Calu3 (cell line): Measurements from ENCODE around the gene CDK1. TPM values are rescaled to one million over a fixed set of nuclear protein-coding genes. Genes with fewer than 3 reads are reported as not detected.
A peak's percentile ranks its signal among the peaks of the same experiment; 100 is the strongest.

Experiments used
- BruUV-seq: library from RNA; stranded (reverse); fragments of 400-500 nt; replicated peaks from 2 replicates; lab custom pipeline; 2021; lab: Mats Ljungman, UMichigan
- CTCF ChIA-PET: fragments of 300-600 bp; sonication (Branson Sonifier 250); formaldehyde crosslinking; loops from one replicate; lab custom pipeline; 2022; ENCODE audit warnings: antibody characterized with exemption; lab: Charles Lee
- DNase-seq: peaks from one replicate; pipeline ENCODE4 v3.0.0; 2022
- H3K27ac Mint-ChIP-seq: one replicate; pipeline ENCODE4 v1.8.0; 2022; ENCODE audit warnings: mixed read lengths; ENCODE audit not compliant: unreplicated experiment
- H3K27me3 Mint-ChIP-seq: one replicate; pipeline ENCODE4 v1.8.0; 2022; ENCODE audit warnings: mixed read lengths; ENCODE audit not compliant: unreplicated experiment
- H3K36me3 Mint-ChIP-seq: one replicate; pipeline ENCODE4 v1.8.0; 2022; ENCODE audit warnings: mild to moderate bottlenecking, moderate library complexity, mixed read lengths; ENCODE audit not compliant: insufficient read depth, unreplicated experiment
- H3K4me1 Mint-ChIP-seq: one replicate; pipeline ENCODE4 v1.8.0; 2022; ENCODE audit warnings: mild to moderate bottlenecking, low read depth, mixed read lengths; ENCODE audit not compliant: unreplicated experiment
- H3K4me3 Mint-ChIP-seq: one replicate; pipeline ENCODE4 v1.8.0; 2022; ENCODE audit warnings: mild to moderate bottlenecking, low read depth, moderate library complexity, mixed read lengths; ENCODE audit not compliant: unreplicated experiment
- H3K9me3 Mint-ChIP-seq: one replicate; pipeline ENCODE4 v1.8.0; 2022; ENCODE audit warnings: low read depth, mixed read lengths; ENCODE audit not compliant: unreplicated experiment
- intact Hi-C: fragments of 100-400 bp; cut with micrococcal nuclease; formaldehyde crosslinking; loops from one replicate; pipeline ENCODE4 v1.10.0; 2022; ENCODE audit not compliant: unreplicated experiment
- total RNA-seq: library from RNA; stranded (reverse); gene quantifications from 2 replicates; pipeline ENCODE4 v1.2.3, GENCODE V29; 2022
- TF ChIP-seq, protein P1 (sequence below): fragments of 200-600 bp; IDR thresholded peaks from one replicate; pipeline ENCODE4 v1.8.0; 2022; ENCODE audit warnings: antibody characterized with exemption; ENCODE audit not compliant: unreplicated experiment

CDK1 gene
- total RNA-seq, 1 experiment from 2014 or later, result 140 TPM

GRCh38 chr10:60817398-60817805, 39.1 kb downstream of the CDK1 start:
- no peaks in the 10 kb centered on the region for H3K9me3 Mint-ChIP-seq
- CTCF ChIA-PET, result interaction anchor here (1.0 kb wide), 1 partner anchor 467 kb away, joined by 3 read pairs; no protein-coding TSS in a partner anchor
- intact Hi-C loops, result loop anchor here (5.0 to 10.0 kb wide), 5 partner anchors 377 to 1077 kb away; no protein-coding TSS in a partner anchor
- no peak overlapping the region for H3K27ac Mint-ChIP-seq
- TF ChIP-seq, protein P1, sequence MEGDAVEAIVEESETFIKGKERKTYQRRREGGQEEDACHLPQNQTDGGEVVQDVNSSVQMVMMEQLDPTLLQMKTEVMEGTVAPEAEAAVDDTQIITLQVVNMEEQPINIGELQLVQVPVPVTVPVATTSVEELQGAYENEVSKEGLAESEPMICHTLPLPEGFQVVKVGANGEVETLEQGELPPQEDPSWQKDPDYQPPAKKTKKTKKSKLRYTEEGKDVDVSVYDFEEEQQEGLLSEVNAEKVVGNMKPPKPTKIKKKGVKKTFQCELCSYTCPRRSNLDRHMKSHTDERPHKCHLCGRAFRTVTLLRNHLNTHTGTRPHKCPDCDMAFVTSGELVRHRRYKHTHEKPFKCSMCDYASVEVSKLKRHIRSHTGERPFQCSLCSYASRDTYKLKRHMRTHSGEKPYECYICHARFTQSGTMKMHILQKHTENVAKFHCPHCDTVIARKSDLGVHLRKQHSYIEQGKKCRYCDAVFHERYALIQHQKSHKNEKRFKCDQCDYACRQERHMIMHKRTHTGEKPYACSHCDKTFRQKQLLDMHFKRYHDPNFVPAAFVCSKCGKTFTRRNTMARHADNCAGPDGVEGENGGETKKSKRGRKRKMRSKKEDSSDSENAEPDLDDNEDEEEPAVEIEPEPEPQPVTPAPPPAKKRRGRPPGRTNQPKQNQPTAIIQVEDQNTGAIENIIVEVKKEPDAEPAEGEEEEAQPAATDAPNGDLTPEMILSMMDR, result no peak
- no peak for DNase-seq
- no TSS peak for BruUV-seq
- no peaks in the 10 kb centered on the region for H3K36me3 Mint-ChIP-seq
- no peaks in the 10 kb centered on the region for H3K4me1 Mint-ChIP-seq
- no peak overlapping the region for H3K4me3 Mint-ChIP-seq
- no peaks in the 10 kb centered on the region for H3K27me3 Mint-ChIP-seq

DNA sequence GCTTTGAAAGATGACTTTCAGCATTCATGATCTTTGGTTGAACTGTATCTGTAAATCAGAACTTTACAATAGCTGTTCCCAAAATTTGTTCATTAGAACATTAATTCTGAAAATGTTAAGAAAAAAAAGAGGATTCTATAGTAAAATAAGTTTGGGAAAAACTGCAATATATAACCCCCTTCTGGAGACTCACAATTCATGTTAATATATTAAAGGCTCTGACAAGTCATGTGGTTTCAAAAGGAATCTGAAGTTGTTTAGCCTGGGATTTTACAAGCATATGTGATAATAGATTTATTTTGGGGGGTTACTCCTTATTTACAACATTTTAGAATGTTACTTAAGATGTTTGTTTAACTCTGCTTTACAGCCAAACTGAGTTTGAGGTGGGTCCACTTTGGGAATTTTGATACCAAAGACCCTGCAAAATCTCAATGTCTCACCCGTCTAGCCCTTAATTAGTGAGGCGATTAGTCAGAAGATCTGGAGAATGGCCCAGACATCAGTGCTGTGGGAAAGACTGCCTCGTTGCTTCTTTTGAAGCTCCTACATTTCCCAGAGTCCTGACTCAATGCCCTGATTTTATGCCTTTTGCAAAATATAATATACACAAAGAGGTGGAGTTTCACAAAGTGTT, 40.0 kb downstream of the CDK1 start:
- no peak for DNase-seq
- H3K27ac Mint-ChIP-seq, result no peak overlapping the region
- no peaks in the 10 kb centered on the region for H3K27me3 Mint-ChIP-seq
- no peaks in the 10 kb centered on the region for H3K36me3 Mint-ChIP-seq
- no peaks in the 10 kb centered on the region for H3K4me1 Mint-ChIP-seq
- no TSS peak for BruUV-seq
- H3K4me3 Mint-ChIP-seq, result no peak overlapping the region
- TF ChIP-seq, protein P1, result no peak
- no peaks in the 10 kb centered on the region for H3K9me3 Mint-ChIP-seq
- intact Hi-C loops, result loop anchor here (5.0 to 10.0 kb wide), 5 partner anchors 377 to 1077 kb away; no protein-coding TSS in a partner anchor
- CTCF ChIA-PET, result interaction anchor here (1.3 kb wide), 1 partner anchor 10 kb away, joined by 5 read pairs; no protein-coding TSS in a partner anchor

DNA sequence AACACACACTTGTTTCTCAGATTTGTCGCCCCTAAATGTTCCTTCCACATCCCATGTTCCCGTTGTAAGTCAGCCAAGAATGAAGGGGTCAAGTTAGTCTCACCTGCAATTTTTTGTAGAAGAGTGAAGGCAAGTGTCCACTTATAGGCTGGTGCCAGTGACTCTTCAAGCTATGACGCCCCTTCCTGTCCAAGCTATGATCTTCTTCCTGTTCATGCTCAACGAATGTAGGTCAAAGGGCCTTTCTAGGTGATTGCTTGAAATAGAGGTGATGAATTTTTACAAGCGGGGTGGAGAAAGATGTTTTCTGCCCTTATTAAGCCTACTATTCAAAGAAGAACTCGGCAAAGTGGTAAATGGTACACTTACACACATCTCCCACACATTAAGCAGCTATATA, 41.0 kb downstream of the CDK1 start:
- CTCF ChIA-PET, result interaction anchor here (1.3 kb wide), 1 partner anchor 9 kb away, joined by 5 read pairs; no protein-coding TSS in a partner anchor
- Mint-ChIP-seq H3K27me3 (no peaks in the 10 kb centered on the region), H3K4me1 (no peaks in the 10 kb centered on the region), H3K27ac (no peak overlapping the region), H3K9me3 (no peaks in the 10 kb centered on the region), H3K36me3 (no peaks in the 10 kb centered on the region), H3K4me3 (no peak overlapping the region)
- intact Hi-C loops, result loop anchor here (5.0 to 10.0 kb wide), 5 partner anchors 376 to 1076 kb away; no protein-coding TSS in a partner anchor
- DNase-seq, result no peak
- TF ChIP-seq, protein P1, result no peak
- no TSS peak for BruUV-seq

DNA sequence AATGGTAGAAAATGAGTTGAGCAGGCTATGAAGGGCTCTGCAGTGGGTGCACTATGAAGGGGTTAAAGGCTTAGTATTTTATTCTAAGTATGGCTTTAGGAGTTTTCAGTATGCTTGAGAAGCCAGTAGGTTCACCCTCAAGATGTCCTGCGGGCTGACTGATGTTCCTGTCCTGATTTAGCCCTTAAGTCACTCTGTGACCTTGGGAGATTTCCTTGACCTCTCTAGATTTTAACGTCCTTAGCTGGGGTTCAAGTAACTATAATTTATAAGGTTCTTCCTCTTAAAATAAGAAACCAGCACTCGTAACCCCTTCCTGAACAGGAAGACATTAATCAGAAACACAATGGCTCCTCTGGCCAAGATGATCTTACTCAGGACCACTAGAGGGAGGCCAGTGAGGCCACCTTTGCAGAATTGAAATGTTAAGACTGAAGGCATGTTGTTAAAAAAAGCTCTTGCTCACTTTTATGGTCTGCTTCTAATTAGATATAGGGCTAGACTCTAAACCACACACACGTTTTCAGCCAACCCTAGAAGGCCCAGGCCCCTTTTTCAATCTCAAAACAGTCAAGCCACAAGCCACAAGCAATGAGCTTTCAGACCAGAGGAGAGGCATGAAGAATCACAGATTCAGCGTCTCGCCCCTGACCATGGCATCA, 41.9 kb downstream of the CDK1 start:
- CTCF ChIA-PET, result interaction anchor here (0.6 to 1.4 kb wide), 2 partner anchors 144 to 452 kb away, joined by 3 to 5 read pairs; no protein-coding TSS in a partner anchor
- intact Hi-C loops, result no loop called here

More for the DNA sequence above, 41.9 kb downstream of the CDK1 start:
- TF ChIP-seq, protein P1, result peak; percentile 35
- H3K9me3 Mint-ChIP-seq, result no peaks in the 10 kb centered on the region
- H3K4me1 Mint-ChIP-seq, result no peaks in the 10 kb centered on the region
- no peak overlapping the region for H3K27ac Mint-ChIP-seq
- no TSS peak for BruUV-seq
- no peak for DNase-seq
- H3K4me3 Mint-ChIP-seq, result no peak overlapping the region
- H3K27me3 Mint-ChIP-seq, result no peaks in the 10 kb centered on the region
- H3K36me3 Mint-ChIP-seq, result no peaks in the 10 kb centered on the region
